Suprapubic skin (tissue), 3 donors: ENCODE measurements around the gene MLPH.

ENCODE experiments used
- POLR2A ChIP-seq, 2 donors: fragments of 450-650 bp; IDR thresholded peaks; one replicate each; pipeline ENCODE4 v1.6.1; 2017; ENCODE audit warnings: antibody characterized with exemption in 2 of 2, mild to moderate bottlenecking in 2 of 2, moderate library complexity in 2 of 2
- TF ChIP-seq, protein P1 (sequence below), 2 donors: fragments of 200-600 bp in 1 of 2; fragments of 450-650 bp in 1 of 2; sonication (generic) in 1 of 2; IDR thresholded peaks; one replicate each; pipeline ENCODE4 v1.5.1; 2016 to 2019; ENCODE audit warnings: antibody characterized with exemption in 2 of 2, mild to moderate bottlenecking in 1 of 2, moderate library complexity in 1 of 2

DNA sequence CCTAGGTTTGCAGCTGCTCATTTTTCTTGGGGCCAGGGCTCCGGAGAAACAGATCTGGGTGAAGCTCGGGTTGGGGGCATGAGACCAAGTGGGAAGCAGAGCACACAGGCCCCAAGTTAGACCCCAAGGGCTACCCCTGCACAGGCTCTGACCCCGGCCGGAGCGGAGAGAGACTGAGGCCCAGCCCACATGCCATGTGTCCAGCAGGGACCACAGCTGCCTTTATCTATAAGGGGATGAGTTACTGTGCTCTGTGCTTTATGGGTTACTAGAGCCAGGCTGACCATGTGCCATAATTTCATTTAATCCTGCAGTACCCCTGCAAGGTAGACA is 49.0 kb downstream of the MLPH start:
- TF ChIP-seq, protein P1, sequence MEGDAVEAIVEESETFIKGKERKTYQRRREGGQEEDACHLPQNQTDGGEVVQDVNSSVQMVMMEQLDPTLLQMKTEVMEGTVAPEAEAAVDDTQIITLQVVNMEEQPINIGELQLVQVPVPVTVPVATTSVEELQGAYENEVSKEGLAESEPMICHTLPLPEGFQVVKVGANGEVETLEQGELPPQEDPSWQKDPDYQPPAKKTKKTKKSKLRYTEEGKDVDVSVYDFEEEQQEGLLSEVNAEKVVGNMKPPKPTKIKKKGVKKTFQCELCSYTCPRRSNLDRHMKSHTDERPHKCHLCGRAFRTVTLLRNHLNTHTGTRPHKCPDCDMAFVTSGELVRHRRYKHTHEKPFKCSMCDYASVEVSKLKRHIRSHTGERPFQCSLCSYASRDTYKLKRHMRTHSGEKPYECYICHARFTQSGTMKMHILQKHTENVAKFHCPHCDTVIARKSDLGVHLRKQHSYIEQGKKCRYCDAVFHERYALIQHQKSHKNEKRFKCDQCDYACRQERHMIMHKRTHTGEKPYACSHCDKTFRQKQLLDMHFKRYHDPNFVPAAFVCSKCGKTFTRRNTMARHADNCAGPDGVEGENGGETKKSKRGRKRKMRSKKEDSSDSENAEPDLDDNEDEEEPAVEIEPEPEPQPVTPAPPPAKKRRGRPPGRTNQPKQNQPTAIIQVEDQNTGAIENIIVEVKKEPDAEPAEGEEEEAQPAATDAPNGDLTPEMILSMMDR (IDR thresholded peaks at IDR 0.05), result no peak
- no peak for TF ChIP-seq POLR2A (IDR thresholded peaks at IDR 0.05)
